Peyer's patch (tissue), 4 donors: ENCODE data around the gene SPI1.

Source experiments
- POLR2A ChIP-seq, 2 donors: fragments of 450-650 bp; IDR thresholded peaks; one replicate each; pipeline ENCODE4 v1.5.1; 2017; ENCODE audit warnings: antibody characterized with exemption in 2 of 2, mild to moderate bottlenecking in 2 of 2, moderate library complexity in 2 of 2
- TF ChIP-seq, protein P1 (sequence below), 6 experiments: fragments of 450-650 bp in 4 of 6; fragments of 200-600 bp in 2 of 6; sonication (generic) in 1 of 6; IDR thresholded peaks; one replicate each; pipeline ENCODE4 v1.5.1; 2017 to 2019; ENCODE audit warnings: antibody characterized with exemption in 6 of 6, mild to moderate bottlenecking in 3 of 6, moderate library complexity in 1 of 6

DNA sequence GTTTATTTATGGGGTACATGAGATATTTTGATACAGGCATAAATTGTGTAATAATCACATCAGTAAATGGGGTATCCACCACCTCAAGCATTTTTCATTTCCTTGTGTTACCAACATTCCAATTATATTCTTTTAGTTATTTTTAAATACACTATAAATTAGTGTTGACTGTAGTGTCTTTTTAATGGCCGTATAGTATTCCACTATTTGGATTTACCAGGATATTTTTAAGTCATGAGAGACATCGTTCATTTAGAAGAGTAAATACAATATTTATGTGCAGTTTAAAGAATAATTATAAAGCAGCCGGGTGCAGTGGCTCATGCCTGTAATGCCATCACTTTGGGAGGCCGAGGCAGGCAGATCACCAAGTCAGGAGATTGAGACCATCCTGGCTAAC is 6.2 kb upstream of the SPI1 start:
- no peak for TF ChIP-seq POLR2A (IDR thresholded peaks at IDR 0.05)
- TF ChIP-seq, protein P1, sequence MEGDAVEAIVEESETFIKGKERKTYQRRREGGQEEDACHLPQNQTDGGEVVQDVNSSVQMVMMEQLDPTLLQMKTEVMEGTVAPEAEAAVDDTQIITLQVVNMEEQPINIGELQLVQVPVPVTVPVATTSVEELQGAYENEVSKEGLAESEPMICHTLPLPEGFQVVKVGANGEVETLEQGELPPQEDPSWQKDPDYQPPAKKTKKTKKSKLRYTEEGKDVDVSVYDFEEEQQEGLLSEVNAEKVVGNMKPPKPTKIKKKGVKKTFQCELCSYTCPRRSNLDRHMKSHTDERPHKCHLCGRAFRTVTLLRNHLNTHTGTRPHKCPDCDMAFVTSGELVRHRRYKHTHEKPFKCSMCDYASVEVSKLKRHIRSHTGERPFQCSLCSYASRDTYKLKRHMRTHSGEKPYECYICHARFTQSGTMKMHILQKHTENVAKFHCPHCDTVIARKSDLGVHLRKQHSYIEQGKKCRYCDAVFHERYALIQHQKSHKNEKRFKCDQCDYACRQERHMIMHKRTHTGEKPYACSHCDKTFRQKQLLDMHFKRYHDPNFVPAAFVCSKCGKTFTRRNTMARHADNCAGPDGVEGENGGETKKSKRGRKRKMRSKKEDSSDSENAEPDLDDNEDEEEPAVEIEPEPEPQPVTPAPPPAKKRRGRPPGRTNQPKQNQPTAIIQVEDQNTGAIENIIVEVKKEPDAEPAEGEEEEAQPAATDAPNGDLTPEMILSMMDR (IDR thresholded peaks at IDR 0.05), result no peak
